ENCODE data around the gene ADAMTSL2.

GRCh38 chr9:133510926-133511505, 23.5 kb upstream of the ADAMTSL2 start:
- no peak for TF ChIP-seq POLR2AphosphoS5 (IDR thresholded peaks at IDR 0.05; ENCODE audit: borderline replicate concordance, low read depth, low read length)
- TF ChIP-seq EZH2 (IDR thresholded peaks at IDR 0.05): no peak
- no peak for TF ChIP-seq FOXP2 (optimal IDR thresholded peaks at IDR 0.05; ENCODE audit: control extremely low read depth, extremely low read length, insufficient read depth)
